GM21526 (cell line): ENCODE data around the gene EDIL3.

Experiments
- ATAC-seq: cut with Tn5 transposase; IDR thresholded peaks from one replicate; pipeline ENCODE4 v1.9.1; 2021; ENCODE audit warnings: moderate library complexity; ENCODE audit not compliant: unreplicated experiment, low FRiP score

EDIL3 gene

GRCh38 chr5:84384604-84385575, at the start of gene EDIL3:
Gene EDIL3, minus strand, starts transcription at chr5:84384880. Its CDS starts 506 bp downstream, at chr5:84384374.
- ATAC-seq, result no peak

GRCh38 chr5:84433461-84433860, 48.8 kb upstream of the EDIL3 start:
- ATAC-seq, result no peak

- ATAC-seq, result no peak
Measured at GRCh38 chr5:84430863-84431663, 46.4 kb upstream of the EDIL3 start.

GRCh38 chr5:84430079-84430478, 45.4 kb upstream of the EDIL3 start:
- no peak for ATAC-seq

- no peak for ATAC-seq
Measured at GRCh38 chr5:84425365-84425881, 40.7 kb upstream of the EDIL3 start.

- ATAC-seq, result no peak
Measured at GRCh38 chr5:84419742-84420141, 35.1 kb upstream of the EDIL3 start.

- no peak for ATAC-seq
Measured at GRCh38 chr5:84411832-84412605, 27.3 kb upstream of the EDIL3 start.

- ATAC-seq, result no peak
Measured at GRCh38 chr5:84406111-84406510, 21.4 kb upstream of the EDIL3 start.

GRCh38 chr5:84403773-84404172, 19.1 kb upstream of the EDIL3 start:
- no peak for ATAC-seq

- ATAC-seq, result no peak
Measured at GRCh38 chr5:84397385-84397784, 12.7 kb upstream of the EDIL3 start.

GRCh38 chr5:84393969-84394368, 9.3 kb upstream of the EDIL3 start:
- ATAC-seq, result no peak

- no peak for ATAC-seq
Measured at GRCh38 chr5:84392836-84393235, 8.2 kb upstream of the EDIL3 start.

- ATAC-seq, result no peak
Measured at GRCh38 chr5:84385705-84386104, 1.0 kb upstream of the EDIL3 start.

GRCh38 chr5:84383816-84384603, 670 bp downstream of the EDIL3 start:
- ATAC-seq, result no peak

GRCh38 chr5:84383296-84383815, 1.3 kb downstream of the EDIL3 start:
- ATAC-seq, result no peak

GRCh38 chr5:84382363-84383295, 2.1 kb downstream of the EDIL3 start:
- no peak for ATAC-seq

- no peak for ATAC-seq
Measured at GRCh38 chr5:84381502-84382362, 2.9 kb downstream of the EDIL3 start.
